Activated naive CD4-positive, alpha-beta T cell treated with anti-CD3 and anti-CD28 coated beads, Interleukin-2, amount 10 ng/mL, durations not matched to agents 5 hours and 36 hours (primary cell): Measurements from ENCODE around the gene PRND. TPM values are rescaled to one million over a fixed set of nuclear protein-coding genes. Genes with fewer than 3 reads are reported as not detected.

Source experiments
- total RNA-seq, 2 experiments: library from RNA; stranded (reverse); gene quantifications; one replicate each; pipeline ENCODE4 v1.2.3, GENCODE V29; 2021

The PRND gene
- not detected for total RNA-seq

GRCh38 chr20:4721719-4722118 lies at the start of gene PRND:
Gene PRND, plus strand, starts transcription at chr20:4721909. Its CDS starts 2,643 bp downstream, at chr20:4724552.

Other genes starting within 250 kb of the PRND start
- 10 to 100 TPM; 44.5 to 45.5 TPM for gene PRNP, start 35.5 kb upstream of the PRND start, total RNA-seq
- gene RASSF2, start 101.7 kb downstream of the PRND start, total RNA-seq = 10 to 100 TPM; 64.7 to 65.8 TPM